GM12878 (cell line): ENCODE data around the gene RHOG. TPM values are rescaled to one million over a fixed set of nuclear protein-coding genes. Genes with fewer than 3 reads are reported as not detected.

ENCODE experiments used
- ATAC-seq: fragments of 200-7000 bp; cut with Tn5 transposase; 3 replicates; pipeline ENCODE4 v1.9.1; 2020; ENCODE audit warnings: mild to moderate bottlenecking, moderate library complexity
- BruUV-seq: library from RNA; stranded (reverse); fragments of 400-500 nt; replicated peaks from 2 replicates; lab custom pipeline; 2021; lab: Mats Ljungman, UMichigan
- CTCF ChIA-PET: fragments of 300-600 bp; sonication (Branson Sonifier 250); formaldehyde crosslinking; extraction: SDS; loops from one replicate; lab custom pipeline; 2021; ENCODE audit warnings: inconsistent platforms; lab: Yijun Ruan, JAX
- POLR2A ChIA-PET: fragments of 350-600 bp; formaldehyde crosslinking; extraction: SDS; loops from one replicate; lab custom pipeline; 2021; ENCODE audit warnings: inconsistent platforms; lab: Charles Lee
- RAD21 ChIA-PET: fragments of 300-600 bp; sonication (Branson Sonifier 250); formaldehyde crosslinking; loops from one replicate; lab custom pipeline; 2023; ENCODE audit warnings: antibody characterized with exemption; ENCODE audit not compliant: unreplicated experiment; lab: Charles Lee
- SMC1A ChIA-PET: fragments of 300-600 bp; sonication (Branson Sonifier 250); formaldehyde crosslinking; loops from one replicate; lab custom pipeline; 2023; ENCODE audit not compliant: unreplicated experiment, uncharacterized antibody; lab: Charles Lee
- DNase-seq: peaks from one replicate; pipeline ENCODE4 v3.0.0-alpha.2; 2011; ENCODE audit warnings: low read depth, low spot score
- FAIRE-seq: peaks from 3 replicates; lab custom pipeline; 2011; peaks lifted over from hg19 to GRCh38; lab: Jason Lieb, UNC
- H2AFZ ChIP-seq: 2 replicates; pipeline ENCODE4 v1.6.0; 2011; ENCODE audit warnings: low read depth, low read length, control low read depth; ENCODE audit not compliant: control insufficient read depth
- H3K27ac ChIP-seq: 2 replicates; pipeline ENCODE4 v1.5.1; 2011; ENCODE audit warnings: control low read depth; ENCODE audit not compliant: control insufficient read depth, insufficient read depth
- H3K27me3 ChIP-seq, 2 experiments: replicated peaks in 1 of 2; 2 replicates each; pipeline versions ENCODE4 v1.6.0 to v1.6.1; 2011; ENCODE audit warnings: low read length in 1 of 2; ENCODE audit not compliant: control insufficient read depth in 2 of 2, insufficient read depth in 2 of 2
- H3K36me3 ChIP-seq, 2 experiments: 2 replicates each; pipeline ENCODE4 v1.5.1; 2011; ENCODE audit warnings: low read length in 1 of 2; ENCODE audit not compliant: control insufficient read depth in 2 of 2, insufficient read depth in 2 of 2
- H3K4me1 ChIP-seq: 2 replicates; pipeline ENCODE4 v1.6.1; 2011; ENCODE audit warnings: mild to moderate bottlenecking, low read length, moderate library complexity, mixed read lengths; ENCODE audit not compliant: control insufficient read depth, insufficient read depth
- H3K4me2 ChIP-seq: 2 replicates; pipeline ENCODE4 v1.6.0; 2011; ENCODE audit warnings: control low read depth; ENCODE audit not compliant: control insufficient read depth, insufficient read depth
- H3K4me3 ChIP-seq: fragments of 200-600 bp; sonication (generic); 2 replicates; pipeline ENCODE4 v1.5.1; 2016
- H3K79me2 ChIP-seq: 2 replicates; pipeline ENCODE4 v1.6.0; 2011; ENCODE audit warnings: low read length; ENCODE audit not compliant: control insufficient read depth, insufficient read depth
- H3K9ac ChIP-seq: 2 replicates; pipeline ENCODE4 v1.8.0; 2011; ENCODE audit warnings: low read length, control low read depth, mixed read lengths; ENCODE audit not compliant: control insufficient read depth, insufficient read depth
- H3K9me3 ChIP-seq: replicated peaks from 3 replicates; pipeline ENCODE4 v1.5.1; 2011; ENCODE audit warnings: mild to moderate bottlenecking, low read length; ENCODE audit not compliant: control insufficient read depth, insufficient read depth
- H4K20me1 ChIP-seq: 2 replicates; pipeline ENCODE4 v1.6.0; 2011; ENCODE audit not compliant: control insufficient read depth, insufficient read depth
- CBX5 ChIP-seq: sonication (generic); IDR thresholded peaks from 2 replicates; pipeline ENCODE4 v1.6.1; 2016; ENCODE audit warnings: low read depth, moderate library complexity, mild to moderate bottlenecking, inconsistent platforms
- NR2F1 ChIP-seq: fragments of 450-650 bp; conservative IDR thresholded peaks from 2 replicates; pipeline ENCODE4 v1.6.1; 2017; ENCODE audit warnings: mild to moderate bottlenecking
- SMAD1 ChIP-seq: fragments of 450-650 bp; IDR thresholded peaks from 2 replicates; pipeline ENCODE4 v1.6.1; 2018; ENCODE audit warnings: mild to moderate bottlenecking, low read depth; ENCODE audit not compliant: partially characterized antibody
- ZNF217 ChIP-seq: fragments of 450-650 bp; IDR thresholded peaks from 2 replicates; pipeline ENCODE4 v1.6.1; 2017; ENCODE audit warnings: antibody characterized with exemption, mild to moderate bottlenecking
- WGBS: methylation state at CpG from one replicate; pipeline ENCODE4 v1.1.6; 2016; ENCODE audit warnings: low lambda C conversion rate; ENCODE audit not compliant: insufficient replicate concordance, insufficient coverage; ENCODE audit errors: missing lambda C conversion rate; 5-methylcytosine and 5-hydroxymethylcytosine counted together
- in situ Hi-C: fragments of 300-500 bp; cut with MboI; formaldehyde crosslinking; loops from 9 replicates; pipeline ENCODE4 v1.14.3; 2018; ENCODE audit warnings: mixed read lengths
- intact Hi-C: fragments of 100-400 bp; cut with micrococcal nuclease; formaldehyde crosslinking; loops from one replicate; pipeline ENCODE4 v1.14.2; 2022; ENCODE audit not compliant: unreplicated experiment
- polyA plus RNA-seq, 11 experiments: library from polyadenylated mRNA; depleted of rRNA in 4 of 11; unstranded in 6 of 11; stranded (reverse) in 5 of 11; fragments of >200 nt; fragmentation: Nextera tagmentation in 4 of 11; fragmentation: Illumina TruSeq in 1 of 11; extraction: Ambion mirVana in 4 of 11; extraction: Trizol in 1 of 11; gene quantifications; 1 replicate in 1 of 11; 2 replicates in 10 of 11; pipeline versions ENCODE4 v1.2.1 to v1.2.3, GENCODE V29; 2011 to 2016; ENCODE audit warnings: inconsistent platforms in 2 of 11, missing spikeins in 2 of 11, low read depth in 1 of 11
- total RNA-seq, 4 experiments: library from RNA; depleted of rRNA in 3 of 4; stranded (reverse); fragments of >200 nt in 3 of 4; fragmentation: Illumina TruSeq in 1 of 4; extraction: Trizol in 1 of 4; gene quantifications; 2 replicates each; pipeline versions ENCODE4 v1.2.1 to v1.2.3, GENCODE V29; 2013 to 2021
- TF ChIP-seq, protein P1 (sequence below): fragments of 450-650 bp; IDR thresholded peaks from 2 replicates; pipeline ENCODE4 v1.6.1; 2016; ENCODE audit warnings: mild to moderate bottlenecking
- TF ChIP-seq, protein P2 (sequence below): IDR thresholded peaks from 2 replicates; pipeline ENCODE4 v1.6.1; 2011; ENCODE audit warnings: low read depth, low read length, improper control_type of control experiment, borderline replicate concordance

The RHOG gene
- total and polyA plus RNA-seq, 10 of the 15 experiments (the other 5 are each of a cell fraction or from before 2014, with no cell fraction given): 16.0 to 172 (median 94.8) TPM

GRCh38 chr11:3845670-3846069 is 4.9 kb upstream of the RHOG start:
- no peak overlapping the region for H3K9ac ChIP-seq
- ATAC-seq: no peak
- H3K36me3 ChIP-seq: no peaks in the 10 kb centered on the region
- WGBS: 59% methylated on average over 3 of the region's 3 CpGs
- BruUV-seq: no TSS peak
- no peaks in the 10 kb centered on the region for H4K20me1 ChIP-seq
- H3K4me2 ChIP-seq: no peak overlapping the region
- no peak for FAIRE-seq
- no peaks in the 10 kb centered on the region for H3K9me3 ChIP-seq
- no peak overlapping the region for H2AFZ ChIP-seq
- no peak overlapping the region for H3K4me3 ChIP-seq
- POLR2A ChIA-PET: interaction anchor here (1.2 to 12.0 kb wide), 2 partner anchors 8 to 227 kb away, joined by 5 to 242 read pairs; partner anchors contain the start of gene STIM1
- no peak overlapping the region for H3K27ac ChIP-seq
- CTCF ChIA-PET: interaction anchor here (0.8 to 39.6 kb wide), 5 partner anchors 19 to 224 kb away, joined by 3 to 1047 read pairs (median 3); partner anchors contain the start of gene STIM1
- TF ChIP-seq NR2F1: no peak
- TF ChIP-seq CBX5: no peak
- TF ChIP-seq, protein P1, sequence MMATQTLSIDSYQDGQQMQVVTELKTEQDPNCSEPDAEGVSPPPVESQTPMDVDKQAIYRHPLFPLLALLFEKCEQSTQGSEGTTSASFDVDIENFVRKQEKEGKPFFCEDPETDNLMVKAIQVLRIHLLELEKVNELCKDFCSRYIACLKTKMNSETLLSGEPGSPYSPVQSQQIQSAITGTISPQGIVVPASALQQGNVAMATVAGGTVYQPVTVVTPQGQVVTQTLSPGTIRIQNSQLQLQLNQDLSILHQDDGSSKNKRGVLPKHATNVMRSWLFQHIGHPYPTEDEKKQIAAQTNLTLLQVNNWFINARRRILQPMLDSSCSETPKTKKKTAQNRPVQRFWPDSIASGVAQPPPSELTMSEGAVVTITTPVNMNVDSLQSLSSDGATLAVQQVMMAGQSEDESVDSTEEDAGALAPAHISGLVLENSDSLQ: no peak
- TF ChIP-seq, protein P2, sequence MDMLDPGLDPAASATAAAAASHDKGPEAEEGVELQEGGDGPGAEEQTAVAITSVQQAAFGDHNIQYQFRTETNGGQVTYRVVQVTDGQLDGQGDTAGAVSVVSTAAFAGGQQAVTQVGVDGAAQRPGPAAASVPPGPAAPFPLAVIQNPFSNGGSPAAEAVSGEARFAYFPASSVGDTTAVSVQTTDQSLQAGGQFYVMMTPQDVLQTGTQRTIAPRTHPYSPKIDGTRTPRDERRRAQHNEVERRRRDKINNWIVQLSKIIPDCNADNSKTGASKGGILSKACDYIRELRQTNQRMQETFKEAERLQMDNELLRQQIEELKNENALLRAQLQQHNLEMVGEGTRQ: no peak
- no peak for TF ChIP-seq SMAD1
- TF ChIP-seq ZNF217: no peak
- no peaks in the 10 kb centered on the region for H3K27me3 ChIP-seq
- RAD21 ChIA-PET: interaction anchor here (3.6 to 16.5 kb wide), 2 partner anchors 9 to 220 kb away, joined by 24 to 605 read pairs; partner anchors contain the start of gene STIM1
- peaks cover 3% of the 10 kb centered on the region for H3K4me1 ChIP-seq
- no peak for DNase-seq
- SMC1A ChIA-PET: interaction anchor here (0.9 to 21.1 kb wide), 3 partner anchors 9 to 227 kb away, joined by 3 to 805 read pairs (median 7); no protein-coding TSS in a partner anchor
- H3K79me2 ChIP-seq: peaks cover under 1% of the 10 kb centered on the region; the same call in 1 of the 2 replicates
- in situ Hi-C loops: loop anchor here (5.0 to 25.0 kb wide), 2 partner anchors 222 to 542 kb away; partner anchors contain the start of gene TRIM21
- intact Hi-C loops: no loop called here
